NCI-H748 treated with DMSO at 0.1 percent for 48 hours (cell line): ENCODE data around the gene KRTAP5-8.
"Not testable (repeated sequence)": the region's sequence is repeated elsewhere in the genome, so short reads cannot be mapped to it uniquely, and the experiment has no call there.

Source experiments
- DNase-seq: peaks from one replicate; lab custom pipeline; 2025; lab: John Stamatoyannopoulos, UW

The KRTAP5-8 gene

DNA sequence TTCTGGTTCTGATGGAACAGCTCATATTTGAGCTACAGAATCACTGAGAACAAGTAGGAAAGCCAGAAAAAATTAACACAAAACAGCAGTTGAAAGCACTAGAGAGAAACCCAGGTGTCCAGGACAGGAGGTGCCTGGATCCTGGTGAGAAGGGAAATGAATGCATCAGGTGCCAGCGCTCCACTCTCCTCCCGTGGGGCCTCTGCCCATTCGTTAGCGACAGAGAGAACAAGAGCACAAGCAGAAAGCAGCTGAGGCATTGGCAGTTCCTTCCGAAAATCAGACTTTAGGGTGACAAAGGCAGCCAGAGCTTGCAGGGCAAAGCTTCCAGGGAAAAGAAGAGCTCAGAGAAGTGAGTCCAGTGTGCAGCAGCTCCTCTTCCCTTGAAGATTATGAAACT, 30.7 kb upstream of the KRTAP5-8 start:
- DNase-seq: no peak

- DNase-seq: no peak
These were observed 19.0 kb upstream of the KRTAP5-8 start for GRCh38 chr11:71518506-71519471.

GRCh38 chr11:71519546-71519945, 18.3 kb upstream of the KRTAP5-8 start:
- no peak for DNase-seq

DNA sequence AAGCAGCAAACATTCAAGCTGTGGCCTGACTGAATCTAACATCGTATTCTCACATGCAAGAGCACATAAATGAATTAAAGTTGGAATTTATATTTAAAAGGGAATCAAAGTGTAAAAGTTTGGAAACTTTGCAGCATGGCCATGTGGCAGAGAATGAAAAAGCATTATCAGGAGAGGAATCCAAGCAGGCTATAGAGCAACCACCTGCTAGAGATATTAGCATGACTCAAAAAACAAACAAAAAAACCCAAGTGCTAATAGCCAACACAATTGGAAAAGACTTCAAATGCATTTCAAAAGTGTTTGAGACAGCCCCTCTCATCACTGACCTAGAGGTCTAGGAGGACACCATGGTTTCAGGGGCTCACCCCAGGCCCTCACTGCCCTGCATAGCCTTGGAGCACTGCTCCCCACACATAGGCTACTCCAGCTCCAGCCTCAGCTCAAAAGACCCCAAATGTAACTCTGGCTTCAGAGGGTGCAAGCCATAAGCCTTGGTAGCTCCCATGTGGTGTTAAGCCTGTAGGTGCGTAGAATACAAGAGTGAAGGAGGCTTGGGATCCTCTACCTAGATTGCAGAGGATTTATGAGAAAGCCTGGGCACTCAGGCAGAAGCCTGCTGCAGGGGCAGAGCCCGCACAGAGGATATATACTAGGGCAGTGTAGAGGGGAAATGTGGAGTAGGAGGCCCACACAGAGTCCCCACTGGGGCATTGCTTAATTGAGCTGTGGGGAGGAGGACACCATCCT, 12.5 kb upstream of the KRTAP5-8 start:
- DNase-seq: no peak

DNA sequence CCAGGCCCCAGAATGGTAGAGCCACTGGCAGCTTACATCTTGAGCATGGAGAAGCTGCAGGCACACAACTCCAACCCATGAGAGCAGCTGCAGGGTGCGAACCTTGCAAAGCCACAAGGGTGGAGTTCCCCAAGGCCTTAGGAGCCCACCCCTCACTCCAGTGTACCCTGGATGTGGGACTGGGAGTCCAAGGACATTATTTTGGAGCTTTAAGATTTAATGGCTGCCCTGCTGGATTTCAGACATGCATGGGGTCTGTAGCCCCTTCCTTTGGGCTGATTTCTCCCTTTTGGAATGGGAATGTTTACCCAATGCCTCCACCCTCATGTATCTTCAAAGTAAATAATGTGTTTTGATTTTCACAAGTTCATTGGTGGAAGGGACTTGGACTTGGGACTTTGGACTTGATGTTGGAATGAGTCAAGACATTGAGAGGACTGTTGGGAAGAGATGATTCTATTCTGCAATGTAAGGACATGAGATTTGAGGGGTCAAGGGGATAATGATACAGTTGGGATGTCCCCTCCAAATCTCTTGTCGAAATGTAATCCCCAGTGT, 11.8 kb upstream of the KRTAP5-8 start:
- no peak for DNase-seq

- not testable (repeated sequence) for DNase-seq
These were observed 10.8 kb upstream of the KRTAP5-8 start, which contains the start of gene KRTAP5-7 for GRCh38 chr11:71526796-71527575. TSS of gene KRTAP5-7 (plus strand) at chr11:71527267. CDS start at chr11:71527301, 34 bp downstream.

GRCh38 chr11:71527576-71528210, 10.1 kb upstream of the KRTAP5-8 start:
- DNase-seq: no peak

DNA sequence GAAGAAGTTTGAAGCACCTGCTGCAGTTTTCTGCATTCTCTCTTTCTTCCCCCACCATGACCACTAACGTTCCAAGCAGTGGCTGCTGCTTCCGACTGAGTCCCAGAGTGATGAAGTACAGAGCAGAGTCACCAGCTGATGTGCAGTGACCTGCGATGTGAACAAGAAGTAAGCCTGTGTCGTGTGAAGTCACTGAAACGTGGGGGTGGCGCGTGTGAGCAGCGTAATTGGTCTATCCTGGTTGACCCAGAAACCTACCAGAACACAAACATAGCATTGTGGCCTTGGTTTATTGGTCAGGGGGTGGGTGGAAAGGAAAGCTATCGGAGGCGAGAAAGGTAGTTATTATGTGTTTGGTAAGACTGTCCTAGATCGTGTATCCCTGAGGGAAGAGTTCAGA, 7.2 kb upstream of the KRTAP5-8 start:
- no peak for DNase-seq

DNA sequence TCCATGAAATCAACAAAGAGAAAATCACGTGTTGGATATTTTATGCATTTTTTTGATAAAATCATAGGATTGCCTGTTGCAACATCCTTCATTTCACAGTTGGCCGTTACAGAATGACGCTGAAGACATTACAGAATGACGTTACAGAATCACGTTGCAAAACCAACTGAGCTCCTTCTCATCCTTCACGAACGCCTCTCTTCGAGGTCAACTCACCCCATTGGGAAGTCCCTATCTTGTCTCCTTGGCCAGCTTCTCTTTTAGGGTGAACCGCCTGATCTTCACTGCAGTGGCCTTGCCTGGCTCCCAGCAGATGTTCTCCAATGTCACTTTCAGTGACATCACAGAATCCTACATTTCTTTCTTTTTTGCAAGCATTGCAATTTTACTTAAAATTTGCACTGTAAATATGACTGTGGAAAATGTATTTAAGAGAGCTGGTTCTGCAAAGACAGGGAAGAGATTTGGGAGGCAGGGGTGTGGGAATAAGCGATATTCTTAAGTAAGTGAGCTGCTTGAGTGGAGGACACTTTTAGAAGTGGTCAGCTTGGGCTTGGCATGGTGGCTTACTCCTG, 5.7 kb upstream of the KRTAP5-8 start:
- no peak for DNase-seq

- not testable (repeated sequence) for DNase-seq
These were observed 2.9 kb upstream of the KRTAP5-8 start for GRCh38 chr11:71534711-71535608.

DNA sequence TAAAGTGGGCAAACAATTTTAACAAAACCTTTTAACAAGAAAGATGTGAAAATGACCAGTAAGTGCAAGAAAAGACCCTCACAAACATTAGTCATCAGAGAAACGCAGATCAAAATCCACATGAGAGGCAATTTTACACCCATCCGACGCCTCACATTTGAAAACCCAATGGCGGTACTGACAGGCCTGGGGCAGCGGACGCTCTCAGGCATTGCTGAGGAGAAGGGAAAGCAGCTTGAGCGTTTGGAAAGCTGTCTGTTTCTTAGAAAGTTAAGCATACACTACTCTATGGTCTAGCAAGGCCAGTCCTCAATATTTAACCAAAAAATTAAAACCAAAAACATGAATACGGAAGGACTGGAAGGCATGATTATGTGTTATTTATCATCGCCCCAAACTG, 2.0 kb upstream of the KRTAP5-8 start:
- no peak for DNase-seq

GRCh38 chr11:71537537-71537936, 288 bp upstream of the KRTAP5-8 start:
- DNase-seq: no peak

DNA sequence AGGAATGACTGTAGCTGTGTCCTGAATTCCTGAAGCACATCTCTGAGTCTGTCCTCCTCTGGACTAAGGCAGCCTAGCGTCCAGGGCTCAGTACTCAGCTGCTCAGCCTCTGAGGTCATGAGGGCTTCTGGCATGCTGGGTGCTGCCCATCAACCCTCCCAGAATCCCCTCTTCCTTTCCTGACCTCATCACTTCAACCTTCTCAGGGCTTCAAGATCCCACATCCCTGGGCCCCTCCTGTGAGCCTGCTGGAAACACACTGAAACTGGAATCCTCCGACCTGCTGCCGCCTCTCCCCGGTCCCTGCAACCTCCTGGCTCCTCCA, 803 bp downstream of the KRTAP5-8 start:
- DNase-seq: no peak

GRCh38 chr11:71539017-71539416, 1.2 kb downstream of the KRTAP5-8 start:
- DNase-seq: no peak

GRCh38 chr11:71539971-71540370, 2.1 kb downstream of the KRTAP5-8 start:
- not testable (repeated sequence) for DNase-seq

- DNase-seq: not testable (repeated sequence)
These were observed 2.9 kb downstream of the KRTAP5-8 start for GRCh38 chr11:71540521-71541304.

- DNase-seq: no peak
These were observed 4.6 kb downstream of the KRTAP5-8 start for GRCh38 chr11:71542382-71542781.

GRCh38 chr11:71542879-71543777, 5.3 kb downstream of the KRTAP5-8 start:
- no peak for DNase-seq
